Measurements from ENCODE around the gene SLC1A2. TPM values are rescaled to one million over a fixed set of nuclear protein-coding genes. Genes with fewer than 3 reads are reported as not detected.

The SLC1A2 gene
- total RNA-seq, 1 donor from 2014 or later, result 8.8 TPM

DNA sequence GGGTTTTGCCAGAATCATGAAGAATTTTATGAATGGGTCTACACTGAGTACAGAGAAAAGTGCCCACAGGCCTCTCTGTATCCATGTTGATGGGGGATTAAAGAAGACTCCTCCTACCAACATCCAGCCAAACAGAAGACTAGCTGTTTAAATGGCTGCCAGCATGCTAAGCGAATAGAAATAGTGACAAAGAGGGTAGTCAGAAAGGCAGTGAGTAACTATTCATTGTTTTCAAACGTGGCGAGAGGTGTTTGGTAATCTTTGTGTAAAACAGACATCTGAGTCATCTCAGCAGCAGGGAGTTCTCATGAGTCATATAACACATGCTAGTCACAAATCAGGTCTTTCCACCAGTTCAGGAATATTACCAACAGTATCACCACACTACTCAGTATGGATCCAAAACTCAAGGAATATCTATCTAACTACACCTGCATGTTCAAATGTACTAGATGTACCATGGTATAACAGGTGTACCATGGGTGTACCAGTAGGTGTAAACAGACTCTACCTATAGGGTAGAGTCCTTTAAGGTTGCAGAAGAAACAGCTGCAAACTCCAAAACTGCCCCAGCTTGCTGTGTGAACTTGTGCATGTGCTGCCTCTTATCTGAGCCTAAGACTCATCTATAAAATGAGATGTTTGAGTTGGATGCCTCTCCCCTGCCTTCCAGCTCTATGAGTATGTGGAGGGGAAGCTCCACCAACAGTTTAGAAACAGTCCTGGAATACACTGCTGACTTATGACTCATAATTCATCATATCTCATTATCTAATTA, 82.0 kb downstream of the SLC1A2 start:
- intact Hi-C loops (cut with DNase I), result no loop called here
- DNase-seq (ENCODE audit: low spot score), result no peak

DNA sequence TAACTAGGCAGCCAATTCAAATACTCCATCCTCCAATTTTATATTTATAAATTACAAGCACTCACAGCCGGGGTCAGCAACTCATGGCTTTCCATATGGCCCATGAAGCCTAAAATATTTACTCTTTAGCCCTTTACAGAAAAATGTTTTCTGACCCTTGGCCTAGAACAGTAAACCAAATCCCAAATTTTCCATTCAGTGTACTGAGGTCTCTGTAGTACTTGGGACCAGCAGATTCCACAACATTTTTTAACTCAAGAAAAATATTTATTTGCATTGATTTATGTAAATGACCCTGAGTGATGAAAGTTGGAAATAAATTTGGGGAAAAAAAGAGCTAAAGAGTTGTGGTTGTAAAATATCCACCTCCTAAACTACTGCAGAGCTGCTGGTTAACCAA, 82.6 kb downstream of the SLC1A2 start:
- DNase-seq (ENCODE audit: low spot score), result no peak
- intact Hi-C loops (cut with DNase I), result no loop called here

DNA sequence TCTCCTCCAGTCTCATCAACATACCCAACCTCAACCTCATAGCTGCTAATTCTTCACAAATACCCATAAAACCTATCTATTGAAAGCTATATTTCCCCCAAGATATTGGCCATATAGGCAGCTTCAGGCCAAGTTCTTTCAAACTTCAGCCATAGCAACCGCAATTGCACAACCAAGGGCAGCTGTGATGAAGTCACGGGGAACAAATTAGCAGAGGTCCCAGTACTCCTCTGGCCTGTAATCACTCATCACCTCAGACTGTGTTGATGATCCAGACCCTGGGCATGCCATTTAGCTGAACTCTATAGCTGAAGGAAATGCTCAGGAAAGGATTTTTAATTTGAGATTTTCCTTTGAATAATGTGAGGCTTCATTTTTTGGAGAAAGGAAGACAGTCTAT, 84.1 kb downstream of the SLC1A2 start:
- DNase-seq (ENCODE audit: low spot score), result no peak
- intact Hi-C loops (cut with DNase I), result no loop called here

DNA sequence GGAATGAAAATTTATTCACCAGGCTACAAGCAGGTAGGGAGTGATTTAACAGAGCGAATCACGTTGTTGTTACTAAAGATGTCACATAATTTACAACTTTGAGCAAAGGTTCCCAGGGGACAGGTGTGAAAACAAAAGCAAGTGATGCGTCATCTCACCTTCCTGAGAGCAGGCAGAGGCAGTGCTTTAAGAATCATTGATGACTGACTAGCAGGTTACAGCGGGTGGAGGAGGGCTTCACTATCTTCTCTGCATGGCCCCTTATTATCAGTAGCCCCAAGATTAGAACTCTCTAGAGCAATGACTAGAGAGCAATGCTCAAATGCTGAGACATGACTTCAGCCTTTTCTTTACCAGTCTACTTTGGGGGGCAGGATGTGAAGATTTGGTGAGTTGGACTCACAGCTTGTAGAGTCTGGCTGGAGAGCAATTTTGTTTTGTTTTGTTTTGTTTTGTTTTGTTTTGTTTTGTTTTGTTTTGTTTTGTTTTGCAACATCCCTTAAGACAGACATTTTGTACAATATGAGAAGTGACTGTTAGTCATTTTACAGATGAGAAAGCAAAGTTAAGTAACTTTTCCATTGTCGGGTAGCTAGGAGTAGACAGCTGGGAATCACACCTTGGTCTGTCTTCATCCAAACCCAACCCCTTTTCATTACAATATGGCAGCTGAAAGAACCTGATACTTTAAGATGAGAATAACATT, 84.8 kb downstream of the SLC1A2 start:
- no peak for DNase-seq (ENCODE audit: low spot score)
- intact Hi-C loops (cut with DNase I), result no loop called here

DNA sequence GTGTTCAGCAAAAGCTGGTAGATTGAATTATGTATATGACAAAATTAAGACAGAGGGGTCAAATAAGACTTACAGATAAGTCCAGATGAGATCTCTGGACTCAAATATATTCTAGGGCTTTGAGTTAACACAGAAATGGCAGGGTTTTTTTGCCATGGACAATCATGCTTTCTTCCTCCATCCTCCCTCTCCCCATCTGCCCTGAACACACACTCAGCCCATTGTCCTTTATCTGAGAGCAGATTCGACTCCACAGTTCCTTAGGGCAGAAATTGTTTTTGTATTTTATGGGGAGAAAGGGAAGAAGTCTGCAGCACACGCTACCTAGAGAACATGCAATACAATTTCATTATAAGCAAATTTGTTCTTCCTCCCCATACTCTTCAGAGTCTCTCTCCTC, 86.8 kb downstream of the SLC1A2 start:
- intact Hi-C loops (cut with DNase I), result no loop called here
- DNase-seq (ENCODE audit: low spot score), result no peak

DNA sequence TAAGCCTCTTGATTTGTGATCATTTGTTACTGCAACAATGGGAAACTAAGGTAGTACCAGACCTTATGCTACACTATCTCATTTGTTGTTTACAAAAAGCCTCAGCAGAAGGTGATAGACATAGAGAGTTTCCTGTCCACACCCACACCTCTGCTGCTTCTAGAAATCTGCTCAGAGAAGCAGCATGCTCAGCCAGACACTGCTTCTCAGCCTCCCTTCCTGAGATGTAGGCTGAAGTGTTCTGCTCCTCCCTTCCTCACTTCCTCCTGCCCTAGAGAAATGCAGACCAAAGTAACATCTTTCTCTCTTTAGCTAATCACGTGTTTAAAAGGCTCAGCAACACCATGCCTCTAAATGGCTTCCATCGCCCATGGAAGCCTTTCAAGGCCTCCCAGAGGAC, 88.4 kb downstream of the SLC1A2 start:
- intact Hi-C loops (cut with DNase I), result no loop called here
- DNase-seq (ENCODE audit: low spot score), result no peak

DNA sequence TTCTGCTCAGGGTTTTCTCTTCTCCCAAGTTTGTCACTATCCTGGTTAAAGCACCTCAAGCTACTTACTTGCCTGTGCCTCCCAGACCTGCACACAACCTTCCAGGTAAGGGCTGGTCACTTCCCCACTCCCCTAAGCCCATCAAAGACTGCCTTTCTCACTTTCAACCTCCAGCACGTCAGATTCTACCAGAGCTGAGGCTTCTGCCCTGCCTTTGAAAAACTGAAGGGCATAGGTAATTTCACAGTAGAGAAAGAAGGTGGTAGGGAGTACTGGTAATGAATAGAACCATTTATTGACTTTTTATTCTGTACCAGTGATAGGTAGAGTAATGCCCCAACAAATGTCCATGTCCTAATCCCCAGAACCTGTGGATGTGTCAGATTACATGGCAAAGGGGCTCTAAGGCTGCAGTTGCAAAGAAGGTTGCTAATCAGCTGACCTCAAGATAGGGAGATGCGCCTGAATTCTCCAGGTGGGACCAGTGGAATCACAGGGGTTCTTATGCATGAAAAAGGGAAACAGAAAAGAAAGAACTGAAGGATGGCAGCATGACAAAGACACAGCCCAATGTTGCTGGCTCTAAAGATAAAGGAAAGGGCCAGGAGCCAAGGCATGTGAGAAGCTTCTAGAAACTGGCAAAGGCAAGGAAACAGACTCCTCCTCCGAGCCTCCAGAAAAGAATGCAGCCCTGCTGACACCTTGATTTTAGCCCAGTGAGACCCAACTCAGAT, 89.0 kb downstream of the SLC1A2 start:
- DNase-seq (ENCODE audit: low spot score), result no peak
- intact Hi-C loops (cut with DNase I), result no loop called here

DNA sequence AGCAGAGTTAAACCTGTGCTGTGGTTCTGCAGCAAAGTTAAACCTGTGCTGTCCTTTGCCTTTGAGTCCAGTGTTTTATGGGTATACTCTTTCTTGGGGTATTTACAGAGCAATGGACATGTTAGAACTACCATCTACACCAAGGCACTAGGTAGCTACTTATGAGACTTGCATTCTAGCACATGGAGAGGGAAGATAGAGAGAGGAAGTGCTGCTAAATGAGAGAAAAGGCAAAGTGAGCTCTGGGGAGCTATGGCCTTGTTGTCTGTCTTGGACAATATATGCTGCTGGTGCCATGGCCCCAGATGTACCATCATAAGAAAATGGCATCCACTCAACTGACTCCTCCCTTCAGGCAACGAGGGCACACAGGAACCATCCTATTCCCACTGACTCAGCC, 91.5 kb downstream of the SLC1A2 start:
- no peak for DNase-seq (ENCODE audit: low spot score)
- intact Hi-C loops (cut with DNase I), result no loop called here

DNA sequence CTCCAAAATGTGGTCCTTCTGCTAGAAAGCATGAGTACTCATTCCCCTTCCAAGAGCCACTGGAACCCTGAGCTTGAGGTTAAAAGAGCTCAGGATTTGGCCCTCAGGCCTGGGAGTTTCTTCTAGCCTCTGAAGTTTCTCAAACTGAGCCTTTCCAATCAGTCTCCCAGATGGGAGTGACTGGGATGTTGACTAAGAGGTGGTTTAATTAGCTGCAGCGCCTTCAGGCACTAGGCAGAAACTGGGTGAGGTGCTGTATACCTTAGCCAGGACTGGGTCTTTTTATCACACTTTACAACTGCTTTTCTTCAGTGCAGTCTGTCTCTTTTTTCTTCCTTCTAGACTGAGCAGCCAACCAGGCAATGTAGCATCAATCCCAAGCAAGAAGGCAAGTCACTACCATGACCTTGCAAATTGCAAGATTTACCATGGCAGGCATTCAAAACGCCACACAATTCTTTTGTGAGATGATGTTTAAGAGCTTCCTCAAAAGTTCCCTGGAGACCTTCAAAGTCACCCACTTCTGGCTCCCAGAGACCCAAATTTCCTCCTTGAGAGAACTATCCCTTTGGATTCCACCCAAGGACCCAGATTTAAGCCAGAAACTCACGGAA, 93.0 kb downstream of the SLC1A2 start:
- DNase-seq (ENCODE audit: low spot score), result no peak
- intact Hi-C loops (cut with DNase I), result no loop called here

DNA sequence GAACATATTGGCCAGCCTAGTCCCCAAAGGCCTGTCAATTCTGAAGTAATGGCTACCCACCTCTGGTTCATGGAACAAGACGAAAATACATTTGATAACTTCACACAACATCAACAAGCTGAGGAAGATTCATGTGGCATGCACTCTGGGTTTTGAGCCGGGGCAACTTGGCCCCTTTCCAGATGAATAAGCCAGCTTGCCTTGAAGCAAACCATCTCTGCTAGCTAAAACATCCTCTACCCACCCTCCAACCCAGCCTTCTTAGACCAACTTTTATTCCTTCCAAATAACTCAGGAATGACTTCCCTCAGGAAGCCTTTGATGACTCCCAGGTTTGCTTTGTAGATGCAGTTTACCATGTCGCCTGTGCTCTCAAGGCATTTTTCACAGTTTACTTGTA, 94.4 kb downstream of the SLC1A2 start:
- intact Hi-C loops (cut with DNase I), result no loop called here
- DNase-seq (ENCODE audit: low spot score), result no peak

DNA sequence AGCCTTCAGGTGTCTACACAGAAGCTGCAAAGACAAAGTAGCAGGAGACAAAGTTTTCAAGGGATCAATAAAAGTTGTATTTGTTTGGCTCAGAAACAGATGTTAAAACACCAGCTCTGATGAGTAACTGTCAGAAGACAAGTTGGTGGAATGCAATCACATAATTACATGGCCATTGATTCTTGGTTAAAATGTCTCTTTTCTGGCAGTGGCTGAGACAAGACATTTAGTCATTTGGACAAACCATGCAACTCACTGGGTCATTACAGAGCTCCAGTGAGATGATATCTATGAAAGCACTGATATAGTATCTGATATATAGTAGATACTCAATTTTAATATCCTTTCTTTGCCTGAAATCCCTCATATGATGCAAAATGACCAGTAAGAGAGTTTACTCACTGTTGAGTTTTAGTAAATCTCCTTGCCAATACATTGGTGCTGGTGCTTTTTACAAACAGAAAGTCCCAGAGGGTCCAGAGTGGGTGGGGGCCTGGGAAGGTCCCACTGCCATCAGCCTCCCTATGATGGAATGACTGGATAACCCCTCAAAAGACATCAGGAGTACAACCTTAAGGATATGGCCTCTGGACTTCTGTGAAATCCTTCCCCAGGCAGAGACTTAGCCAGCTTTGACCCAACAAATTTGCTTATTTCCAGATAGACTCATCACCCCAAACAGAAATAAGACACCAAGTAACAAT, 95.0 kb downstream of the SLC1A2 start:
- intact Hi-C loops (cut with DNase I), result no loop called here
- no peak for DNase-seq (ENCODE audit: low spot score)

DNA sequence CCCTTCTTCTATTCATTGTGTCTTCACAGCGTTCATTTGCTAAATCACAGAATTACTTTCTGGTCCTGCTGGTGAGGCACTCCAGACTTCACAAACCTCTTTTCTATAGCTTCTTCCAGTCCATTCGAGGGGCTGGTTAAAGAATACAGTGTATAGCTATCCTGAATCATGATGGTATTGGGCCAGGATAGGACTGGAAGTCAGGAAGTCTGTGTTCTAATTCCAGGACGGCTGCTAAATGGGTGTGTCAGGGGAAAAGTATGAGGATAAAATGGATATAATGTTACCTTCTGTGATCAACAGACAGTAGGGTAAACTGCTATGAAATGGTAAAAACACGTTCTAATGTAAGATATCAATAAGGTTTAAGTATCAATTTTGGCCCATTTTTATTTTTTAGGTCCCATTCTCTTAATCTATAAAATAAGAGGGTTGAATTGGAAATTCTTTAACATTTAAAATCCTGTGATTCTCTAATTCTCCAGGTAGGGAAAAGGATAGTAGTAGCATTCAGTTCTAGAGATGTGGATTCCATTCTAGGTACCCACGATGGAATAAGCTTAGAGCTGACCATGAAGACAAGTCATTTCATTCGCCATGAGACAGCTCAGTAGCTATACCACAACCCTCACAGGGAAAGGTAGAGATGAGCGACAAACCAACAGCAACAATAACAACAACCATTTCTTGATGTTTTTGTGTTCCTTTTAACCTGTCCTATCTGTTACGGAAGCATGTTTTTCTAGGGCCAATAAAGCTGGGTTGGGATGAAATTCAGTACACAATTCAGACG, 96.1 kb downstream of the SLC1A2 start:
- intact Hi-C loops (cut with DNase I), result no loop called here
- DNase-seq (ENCODE audit: low spot score), result no peak

DNA sequence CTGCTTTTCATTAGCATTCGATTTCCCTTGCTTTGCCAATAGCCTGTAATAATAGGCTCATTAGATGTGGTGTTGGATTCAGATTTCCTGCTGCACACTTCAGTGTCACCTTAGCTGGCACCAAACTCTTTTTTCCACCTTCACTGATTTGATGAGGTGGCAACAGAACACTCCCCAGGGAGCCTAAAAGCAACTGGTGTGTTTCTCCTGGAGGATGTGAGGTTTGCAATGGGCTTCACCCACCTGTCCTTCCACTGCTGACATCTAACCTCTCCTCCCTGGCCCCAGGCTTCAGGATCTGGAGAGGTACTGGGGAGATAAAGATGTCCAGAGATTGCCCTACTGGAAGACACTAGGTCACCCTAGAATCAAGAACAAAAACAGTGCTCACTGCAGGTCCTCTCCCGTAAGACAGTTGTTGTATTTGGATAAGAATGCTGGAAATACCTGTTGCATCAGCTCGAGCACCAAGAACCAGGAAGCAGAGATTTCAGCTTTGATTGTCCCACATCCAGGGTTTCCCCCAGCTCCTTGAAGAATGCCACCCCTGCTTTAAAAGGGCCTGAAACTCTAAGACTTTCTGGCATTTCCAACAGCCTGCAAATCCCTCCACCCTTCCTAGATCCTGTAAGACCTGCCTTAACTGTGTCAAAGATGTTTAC, 96.9 kb downstream of the SLC1A2 start:
- intact Hi-C loops (cut with DNase I), result no loop called here
- no peak for DNase-seq (ENCODE audit: low spot score)

DNA sequence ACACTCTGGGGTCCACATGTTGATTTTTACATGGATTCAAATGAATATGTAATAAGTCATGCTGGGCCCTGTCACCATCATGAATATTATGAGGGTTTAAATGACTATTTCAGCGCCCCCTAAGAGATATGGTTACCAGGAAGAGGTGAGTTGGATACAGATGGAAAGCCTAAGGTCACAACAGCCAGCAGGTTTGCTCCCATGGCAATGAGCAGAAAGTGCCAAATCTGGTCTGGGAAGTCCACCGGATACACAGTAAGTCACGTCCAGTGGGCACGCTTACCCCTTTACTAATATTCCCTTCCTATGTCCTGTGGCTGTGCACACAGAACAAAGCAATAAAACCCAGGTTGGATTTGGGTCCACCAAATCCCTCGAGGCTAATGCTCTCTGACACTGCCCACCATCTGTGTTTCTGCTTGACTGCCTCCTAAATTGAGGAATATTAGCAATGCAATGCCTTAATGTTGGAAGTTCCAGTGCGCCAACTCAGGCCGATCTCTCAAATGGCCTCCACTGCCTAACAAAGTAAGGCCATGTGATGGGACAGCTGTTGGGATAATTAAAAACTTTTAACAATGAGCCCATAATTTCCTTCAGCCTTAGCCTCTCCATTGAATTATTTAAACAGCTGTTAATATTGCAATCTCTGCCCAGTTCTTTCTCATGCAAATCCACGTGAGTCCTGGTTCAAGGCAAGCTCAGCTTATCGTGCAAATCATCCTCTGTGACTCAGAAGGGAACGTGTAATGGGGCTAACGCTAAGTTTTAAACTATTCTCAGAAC, 97.6 kb downstream of the SLC1A2 start:
- no peak for DNase-seq (ENCODE audit: low spot score)
- intact Hi-C loops (cut with DNase I), result no loop called here

DNA sequence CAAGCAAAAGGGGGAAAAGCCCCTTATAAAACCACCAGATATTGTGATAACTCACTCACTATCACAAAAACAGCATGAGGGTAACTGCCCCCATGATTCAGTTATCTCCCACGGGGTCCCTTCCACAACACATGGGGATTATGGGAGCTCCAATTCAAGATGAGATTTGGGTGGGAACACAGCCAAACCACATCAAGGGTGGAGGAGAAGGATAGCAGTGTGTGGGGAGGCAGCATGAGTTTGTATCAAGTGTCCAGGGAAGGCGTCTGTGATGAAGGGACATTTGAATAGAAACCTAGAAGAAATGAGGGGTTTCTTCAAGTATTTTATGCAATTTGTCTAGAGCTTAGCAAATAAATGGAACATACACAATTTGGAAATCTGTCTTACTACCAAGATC, 98.2 kb downstream of the SLC1A2 start:
- intact Hi-C loops (cut with DNase I), result no loop called here
- DNase-seq (ENCODE audit: low spot score), result no peak

DNA sequence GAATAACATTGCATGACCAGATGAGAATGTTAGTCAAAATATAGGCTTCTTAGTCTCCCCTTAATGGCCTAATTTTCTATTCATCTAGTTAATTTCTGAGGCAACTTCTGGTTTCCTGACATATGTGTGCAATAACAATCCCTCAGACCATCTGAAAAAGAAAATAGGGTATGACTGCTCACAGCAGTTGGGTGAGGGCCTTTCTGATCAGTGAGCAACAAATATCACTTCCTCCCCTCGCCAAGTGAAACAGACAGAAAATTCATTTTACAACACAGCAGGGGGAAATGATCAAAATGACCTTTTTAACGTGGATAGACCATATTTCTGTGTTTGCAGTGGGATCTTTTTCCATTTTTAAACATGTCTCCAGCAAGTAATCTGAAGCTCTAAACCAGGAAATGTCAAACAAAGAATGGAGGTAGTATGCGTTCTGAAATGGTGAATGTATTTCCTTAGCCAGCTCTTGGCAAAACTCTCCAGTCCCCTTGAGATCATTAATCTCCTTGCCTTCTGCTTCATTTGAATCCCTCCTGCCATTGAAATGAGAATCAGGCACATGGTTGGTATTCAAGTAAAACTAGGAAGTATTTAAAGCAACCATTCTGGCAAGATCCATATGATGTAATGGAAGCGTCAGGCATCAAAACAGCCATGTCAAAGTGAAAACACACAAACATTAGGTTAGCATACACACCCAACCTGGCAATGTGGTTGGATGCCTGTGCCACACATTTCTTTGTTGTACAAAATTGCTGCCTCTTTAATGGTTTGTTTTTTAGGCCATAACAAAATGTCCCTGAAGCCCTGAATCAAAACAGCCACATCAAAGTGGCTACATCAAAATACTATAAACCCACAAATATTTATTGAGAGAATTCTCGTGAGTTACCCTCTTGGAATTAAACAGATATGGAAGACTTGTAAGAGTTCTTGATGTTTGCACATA, 100.1 kb downstream of the SLC1A2 start:
- intact Hi-C loops (cut with DNase I), result no loop called here
- no peak for DNase-seq (ENCODE audit: low spot score)

DNA sequence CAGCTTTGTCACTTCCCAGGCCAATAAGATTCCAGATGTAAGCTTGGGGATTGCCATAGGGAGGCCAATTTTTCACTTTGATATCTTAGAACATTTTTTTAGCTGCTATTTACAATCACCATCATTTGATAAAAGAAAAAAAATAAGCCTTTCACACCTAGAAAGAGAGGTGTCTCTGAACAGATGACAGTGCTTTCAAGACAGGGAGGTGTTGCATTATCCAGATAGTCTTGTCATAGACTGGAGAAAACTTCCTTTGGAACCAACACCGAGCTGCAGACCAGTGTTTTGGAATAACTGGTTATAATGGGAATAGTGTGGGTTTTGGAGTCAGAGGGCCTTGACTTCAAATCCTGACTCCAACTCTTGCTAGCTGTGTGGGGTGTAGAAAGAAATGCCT, 101.0 kb downstream of the SLC1A2 start:
- DNase-seq (ENCODE audit: low spot score), result no peak
- intact Hi-C loops (cut with DNase I), result no loop called here

All from cardiac septum (tissue), 1 donor.